K562 (cell line): ENCODE results near the gene IL1RL1. TPM values are rescaled to one million over a fixed set of nuclear protein-coding genes. Genes with fewer than 3 reads are reported as not detected.

ENCODE experiments used
- ATAC-seq: fragments of 200-7000 bp; cut with Tn5 transposase; 3 replicates; pipeline ENCODE4 v1.9.1; 2020; ENCODE audit warnings: moderate library complexity
- BruUV-seq: library from RNA; stranded (reverse); fragments of 400-500 nt; replicated peaks from 2 replicates; lab custom pipeline; 2021; lab: Mats Ljungman, UMichigan
- CTCF ChIA-PET: fragments of 300-600 bp; formaldehyde crosslinking; extraction: SDS; loops from one replicate; lab custom pipeline; 2021; ENCODE audit warnings: low intra/inter-chr PET ratio; lab: Yijun Ruan, JAX
- POLR2A ChIA-PET: fragments of 300-600, 350-650 bp; sonication (Branson Sonifier 250); formaldehyde crosslinking; extraction: SDS; loops from one replicate; lab custom pipeline; 2021; ENCODE audit warnings: antibody characterized with exemption, inconsistent platforms; lab: Yijun Ruan, JAX
- DNase-seq, 4 experiments: peaks; one replicate each; pipeline versions ENCODE4 v3.0.0 to v3.0.0-alpha.2; 2011 to 2018; ENCODE audit warnings: low spot score in 3 of 4, mixed read lengths in 3 of 4; ENCODE audit errors: extremely low read depth in 1 of 4
- FAIRE-seq: peaks from 2 replicates; lab custom pipeline; 2011; peaks lifted over from hg19 to GRCh38; lab: Jason Lieb, UNC
- H2AFZ ChIP-seq: 2 replicates; pipeline ENCODE4 v1.6.0; 2011; ENCODE audit warnings: low read depth, low read length, control low read depth, inconsistent platforms
- H3K27ac ChIP-seq: fragments of 200-600 bp; 3 replicates; pipeline ENCODE4 v1.8.0; 2011; ENCODE audit warnings: low read depth, mild to moderate bottlenecking, control low read depth, inconsistent platforms, low read length, moderate library complexity, mixed read lengths; ENCODE audit errors: extremely low read depth
- H3K27me3 ChIP-seq, 2 experiments: fragments of 300-600 bp in 1 of 2; 2 replicates in 1 of 2; 3 replicates in 1 of 2; pipeline versions ENCODE4 v1.6.0 to v1.8.0; 2011; ENCODE audit warnings: inconsistent platforms in 2 of 2, low read length in 2 of 2, mild to moderate bottlenecking in 1 of 2, mixed read lengths in 1 of 2, moderate library complexity in 1 of 2; ENCODE audit not compliant: control insufficient read depth in 2 of 2, insufficient read depth in 2 of 2
- H3K36me3 ChIP-seq: fragments of 300-600 bp; 3 replicates; pipeline ENCODE4 v1.8.0; 2011; ENCODE audit warnings: mild to moderate bottlenecking, low read length, inconsistent platforms; ENCODE audit not compliant: control insufficient read depth, insufficient read depth
- H3K4me1 ChIP-seq, 2 experiments: fragments of 200-600 bp in 1 of 2; replicated peaks in 1 of 2; 2 replicates in 1 of 2; 3 replicates in 1 of 2; pipeline versions ENCODE4 v1.5.1 to v1.8.0; 2011; ENCODE audit warnings: inconsistent platforms in 2 of 2, low read length in 2 of 2, mild to moderate bottlenecking in 1 of 2, mixed read lengths in 1 of 2, moderate library complexity in 1 of 2; ENCODE audit not compliant: control insufficient read depth in 2 of 2, insufficient read depth in 2 of 2
- H3K4me2 ChIP-seq: 2 replicates; pipeline ENCODE4 v1.6.1; 2011; ENCODE audit warnings: low read length, control low read depth, inconsistent platforms, mixed read lengths; ENCODE audit not compliant: insufficient read depth
- H3K4me3 ChIP-seq: fragments of 200-600 bp; sonication (generic), shearing (Covaris generic); 2 replicates; pipeline ENCODE4 v1.5.1; 2016; ENCODE audit warnings: control low read depth, inconsistent platforms
- H3K79me2 ChIP-seq: fragments of 200-600 bp; 3 replicates; pipeline ENCODE4 v1.8.0; 2011; ENCODE audit warnings: low read length, inconsistent platforms; ENCODE audit not compliant: control insufficient read depth, insufficient read depth
- H3K9ac ChIP-seq, 2 experiments: 2 replicates each; pipeline versions ENCODE4 v1.6.0 to v1.6.1; 2011; ENCODE audit warnings: low read depth in 2 of 2, low read length in 2 of 2, control low read depth in 1 of 2, inconsistent platforms in 1 of 2, mild to moderate bottlenecking in 1 of 2, mixed read lengths in 1 of 2; ENCODE audit not compliant: insufficient read depth in 1 of 2
- H3K9me1 ChIP-seq: one replicate; pipeline ENCODE4 v1.6.0; 2011; ENCODE audit warnings: inconsistent platforms, mild to moderate bottlenecking, low read length, moderate library complexity; ENCODE audit not compliant: control insufficient read depth, insufficient read depth
- H3K9me3 ChIP-seq: replicated peaks from 2 replicates; pipeline ENCODE4 v1.5.1; 2011; ENCODE audit warnings: low read depth, low read length, inconsistent platforms; ENCODE audit not compliant: control insufficient read depth, insufficient read depth
- H4K20me1 ChIP-seq: replicated peaks from 2 replicates; pipeline ENCODE4 v1.6.1; 2011; ENCODE audit warnings: low read length, inconsistent platforms, mixed read lengths; ENCODE audit not compliant: control insufficient read depth, insufficient read depth
- CHCHD3 ChIP-seq: fragments of 250-450 bp; sonication (Bioruptor Pico); IDR thresholded peaks from 2 replicates; pipeline ENCODE4 v2.1.2; 2022; ENCODE audit warnings: mild to moderate bottlenecking
- EWSR1 ChIP-seq: fragments of 450-650 bp; IDR thresholded peaks from 2 replicates; pipeline ENCODE4 v1.6.1; 2018; ENCODE audit warnings: borderline replicate concordance, mild to moderate bottlenecking, low read depth, moderate library complexity; ENCODE audit not compliant: partially characterized antibody
- HDAC6 ChIP-seq: IDR thresholded peaks from 2 replicates; pipeline ENCODE4 v1.6.1; 2012; ENCODE audit warnings: low read depth, mild to moderate bottlenecking, control low read depth, inconsistent platforms, low read length, moderate library complexity
- HMBOX1 ChIP-seq: sonication (generic); IDR thresholded peaks from 2 replicates; pipeline ENCODE4 v1.6.1; 2016
- JUND ChIP-seq, 2 experiments: IDR thresholded peaks; 2 replicates in 1 of 2; 3 replicates in 1 of 2; pipeline ENCODE4 v1.6.1; 2011; ENCODE audit warnings: borderline replicate concordance in 2 of 2, low read depth in 2 of 2, low read length in 2 of 2, improper control_type of control experiment in 1 of 2, missing biosample characterization in 1 of 2, missing genetic modification characterization in 1 of 2, missing genetic modification reagents in 1 of 2
- NFYB ChIP-seq: IDR thresholded peaks from 2 replicates; pipeline ENCODE4 v1.6.1; 2011; ENCODE audit warnings: mild to moderate bottlenecking, moderate library complexity; ENCODE audit not compliant: insufficient read length; ENCODE audit errors: extremely low read depth
- NR1H2 ChIP-seq: sonication (generic); formaldehyde crosslinking; IDR thresholded peaks from 2 replicates; pipeline ENCODE4 v1.4.0; 2020; ENCODE audit warnings: mild to moderate bottlenecking, missing genetic modification reagents
- TEAD2 ChIP-seq: fragments of 450-650 bp; IDR thresholded peaks from 2 replicates; pipeline ENCODE4 v1.6.1; 2016; ENCODE audit warnings: missing genetic modification characterization, control low read depth, missing compliant biosample characterization
- ZBTB11 ChIP-seq, 3 experiments: fragments of 200-800 bp in 1 of 3; fragments of 250-450 bp in 1 of 3; fragments of 450-650 bp in 1 of 3; sonication (Bioruptor Pico) in 1 of 3; sonication (Bioruptor generic) in 1 of 3; formaldehyde crosslinking in 1 of 3; IDR thresholded peaks; 2 replicates each; pipeline versions ENCODE4 v1.6.1 to v1.8.0; 2016 to 2022; ENCODE audit warnings: mild to moderate bottlenecking in 2 of 3, missing genetic modification characterization in 2 of 3, missing compliant biosample characterization in 1 of 3, moderate library complexity in 1 of 3
- ZNF12 ChIP-seq: sonication (generic); formaldehyde crosslinking; IDR thresholded peaks from 2 replicates; pipeline ENCODE4 v1.4.0; 2020; ENCODE audit warnings: mild to moderate bottlenecking, missing genetic modification reagents
- ZNF217 ChIP-seq: sonication (generic); formaldehyde crosslinking; IDR thresholded peaks from 2 replicates; pipeline ENCODE4 v1.8.0; 2022; ENCODE audit warnings: mild to moderate bottlenecking, missing genetic modification reagents
- WGBS: fragments of 100-300 bp; shearing (Covaris generic); methylation state at CpG from one replicate; pipeline ENCODE4 v1.1.6; 2016; ENCODE audit warnings: low coverage, mixed read lengths; ENCODE audit not compliant: insufficient coverage; ENCODE audit errors: missing lambda C conversion rate; 5-methylcytosine and 5-hydroxymethylcytosine counted together
- in situ Hi-C: fragments of 300-500 bp; cut with MboI; formaldehyde crosslinking; loops from 4 replicates; pipeline ENCODE4 v1.15.0; 2018; ENCODE audit warnings: inconsistent platforms, mixed read lengths
- intact Hi-C: fragments of 100-400 bp; cut with micrococcal nuclease; formaldehyde crosslinking; loops from 2 replicates; pipeline ENCODE4 v1.14.2; 2022
- polyA plus RNA-seq, 8 experiments: library from polyadenylated mRNA; depleted of rRNA in 4 of 8; stranded (reverse) in 5 of 8; unstranded in 3 of 8; fragments of >200 nt; fragmentation: Nextera tagmentation in 2 of 8; fragmentation: Illumina TruSeq in 1 of 8; extraction: Ambion mirVana in 2 of 8; extraction: Trizol in 1 of 8; gene quantifications; 2 replicates each; pipeline versions ENCODE4 v1.2.1 to v1.2.3, GENCODE V29; 2011 to 2014; ENCODE audit warnings: inconsistent platforms in 1 of 8, missing spikeins in 1 of 8
- total RNA-seq, 7 experiments: library from RNA; depleted of rRNA in 6 of 7; stranded (reverse); fragments of >200 nt in 6 of 7; fragmentation: Illumina TruSeq in 2 of 7; extraction: Trizol in 2 of 7; gene quantifications; 2 replicates each; pipeline versions ENCODE4 v1.2.1 to v1.2.3, GENCODE V29; 2011 to 2021; ENCODE audit warnings: low replicate concordance in 1 of 7

Gene IL1RL1
- total and polyA plus RNA-seq, 9 of the 15 experiments (the other 6 are each of a cell fraction or from before 2014, with no cell fraction given) = 0.06 to 3.3 (median 0.59) TPM

GRCh38 chr2:102289129-102289528 is 22.2 kb upstream of the IL1RL1 start:
- no peak overlapping the region for H3K4me2 ChIP-seq
- 20% methylated on average over 5 of the region's 5 CpGs for WGBS
- TF ChIP-seq HMBOX1 = peak; percentile 37; the same call in 1 of the 2 replicates
- TF ChIP-seq ZNF12 (CRISPR knock-in tag) = no peak
- TF ChIP-seq JUND (IDR thresholded peaks at IDR 0.05; ENCODE audit: borderline replicate concordance, low read depth, low read length) = peak; percentile 62; the same call in 1 of the 2 replicates
- no peak; the same call in 2 of the 3 replicates for TF ChIP-seq JUND (tag; IDR thresholded peaks at IDR 0.05; ENCODE audit: borderline replicate concordance, low read depth, low read length)
- TF ChIP-seq CHCHD3 (CRISPR knock-in tag) = no peak
- no peaks in the 10 kb centered on the region for H3K27me3 ChIP-seq
- CTCF ChIA-PET = no interaction called here
- in situ Hi-C loops (no loop called here), intact Hi-C loops (no loop called here)
- no TSS peak for BruUV-seq
- H3K36me3 ChIP-seq = no peaks in the 10 kb centered on the region
- POLR2A ChIA-PET = interaction anchor here (0.8 to 0.9 kb wide), 2 partner anchors 9 to 23 kb away, joined by 3 read pairs; no protein-coding TSS in a partner anchor
- ATAC-seq = peak; percentile 48; the same call in 1 of the 3 replicates
- no peak overlapping the region for H3K9ac ChIP-seq
- H3K27ac ChIP-seq = no peak overlapping the region
- peak; percentile 81 for FAIRE-seq
- H3K79me2 ChIP-seq = no peaks in the 10 kb centered on the region
- H3K9me3 ChIP-seq = no peaks in the 10 kb centered on the region
- no peaks in the 10 kb centered on the region for H4K20me1 ChIP-seq
- no peak overlapping the region for H3K4me3 ChIP-seq
- no peaks in the 10 kb centered on the region for H3K4me1 ChIP-seq
- H3K9me1 ChIP-seq = no peaks in the 10 kb centered on the region
- DNase-seq = peak in 2 of 4 experiments; percentile 20 to 29
- H2AFZ ChIP-seq = no peak overlapping the region

- ChIA-PET CTCF (no interaction called here), POLR2A (interaction anchor here (0.6 kb wide), 1 partner anchor 111 kb away, joined by 5 read pairs; no protein-coding TSS in a partner anchor)
- H3K36me3 ChIP-seq = no peaks in the 10 kb centered on the region
- H3K9me1 ChIP-seq = no peaks in the 10 kb centered on the region
- DNase-seq = no peak
- no peak overlapping the region for H3K27ac ChIP-seq
- no peaks in the 10 kb centered on the region for H4K20me1 ChIP-seq
- BruUV-seq = no TSS peak
- H3K9me3 ChIP-seq = no peaks in the 10 kb centered on the region
- no peak overlapping the region for H3K4me2 ChIP-seq
- H2AFZ ChIP-seq = no peak overlapping the region
- H3K4me3 ChIP-seq = no peak overlapping the region
- H3K4me1 ChIP-seq = no peaks in the 10 kb centered on the region
- no peaks in the 10 kb centered on the region; a peak in 1 of 5 replicates for H3K27me3 ChIP-seq
- in situ Hi-C loops = no loop called here
- no peak for ATAC-seq
- no peak overlapping the region for H3K9ac ChIP-seq
- no peaks in the 10 kb centered on the region for H3K79me2 ChIP-seq
- no peak for FAIRE-seq
- intact Hi-C loops = no loop called here
- TF ChIP-seq NR1H2 (no peak), HDAC6 (no peak), TEAD2 (no peak), EWSR1 (no peak), ZNF217 (no peak), ZBTB11 (CRISPR knock-in tag; IDR thresholded peaks at IDR 0.05) (no peak), NFYB (no peak)
These were observed 20.8 kb upstream of the IL1RL1 start for GRCh38 chr2:102290594-102290993.
